Suprapubic skin (tissue), 3 donors: ENCODE measurements around the gene MALL.
"Not testable (repeated sequence)": the region's sequence is repeated elsewhere in the genome, so short reads cannot be mapped to it uniquely, and the experiment has no call there.

Source experiments
- POLR2A ChIP-seq, 2 donors: fragments of 450-650 bp; IDR thresholded peaks; one replicate each; pipeline ENCODE4 v1.6.1; 2017; ENCODE audit warnings: antibody characterized with exemption in 2 of 2, mild to moderate bottlenecking in 2 of 2, moderate library complexity in 2 of 2
- TF ChIP-seq, protein P1 (sequence below), 2 donors: fragments of 200-600 bp in 1 of 2; fragments of 450-650 bp in 1 of 2; sonication (generic) in 1 of 2; IDR thresholded peaks; one replicate each; pipeline ENCODE4 v1.5.1; 2016 to 2019; ENCODE audit warnings: antibody characterized with exemption in 2 of 2, mild to moderate bottlenecking in 1 of 2, moderate library complexity in 1 of 2

DNA sequence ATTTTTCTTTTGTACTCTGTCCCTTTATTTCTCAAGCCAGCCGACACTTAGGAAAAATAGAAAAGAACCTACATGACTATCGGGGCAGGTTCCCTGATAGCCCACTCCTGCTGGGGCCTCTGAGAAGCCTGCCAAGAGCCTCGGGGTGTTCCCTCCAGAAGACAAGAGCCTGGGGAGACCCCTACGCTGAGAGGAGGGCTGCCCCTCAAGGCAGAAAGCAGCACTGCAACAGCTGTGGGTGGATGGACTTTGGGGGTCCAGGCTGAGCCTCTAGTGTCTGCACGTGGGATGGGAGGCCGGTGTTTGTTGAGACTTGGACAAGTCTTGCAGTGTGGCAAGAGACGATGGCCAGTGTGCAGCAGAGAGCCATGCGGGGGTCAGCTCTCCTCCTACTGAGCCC is 32.5 kb downstream of the MALL start:
- TF ChIP-seq, protein P1, sequence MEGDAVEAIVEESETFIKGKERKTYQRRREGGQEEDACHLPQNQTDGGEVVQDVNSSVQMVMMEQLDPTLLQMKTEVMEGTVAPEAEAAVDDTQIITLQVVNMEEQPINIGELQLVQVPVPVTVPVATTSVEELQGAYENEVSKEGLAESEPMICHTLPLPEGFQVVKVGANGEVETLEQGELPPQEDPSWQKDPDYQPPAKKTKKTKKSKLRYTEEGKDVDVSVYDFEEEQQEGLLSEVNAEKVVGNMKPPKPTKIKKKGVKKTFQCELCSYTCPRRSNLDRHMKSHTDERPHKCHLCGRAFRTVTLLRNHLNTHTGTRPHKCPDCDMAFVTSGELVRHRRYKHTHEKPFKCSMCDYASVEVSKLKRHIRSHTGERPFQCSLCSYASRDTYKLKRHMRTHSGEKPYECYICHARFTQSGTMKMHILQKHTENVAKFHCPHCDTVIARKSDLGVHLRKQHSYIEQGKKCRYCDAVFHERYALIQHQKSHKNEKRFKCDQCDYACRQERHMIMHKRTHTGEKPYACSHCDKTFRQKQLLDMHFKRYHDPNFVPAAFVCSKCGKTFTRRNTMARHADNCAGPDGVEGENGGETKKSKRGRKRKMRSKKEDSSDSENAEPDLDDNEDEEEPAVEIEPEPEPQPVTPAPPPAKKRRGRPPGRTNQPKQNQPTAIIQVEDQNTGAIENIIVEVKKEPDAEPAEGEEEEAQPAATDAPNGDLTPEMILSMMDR (IDR thresholded peaks at IDR 0.05) = not testable (repeated sequence)
- not testable (repeated sequence) for TF ChIP-seq POLR2A (IDR thresholded peaks at IDR 0.05)
